Panc1 (cell line): Measurements from ENCODE around the gene CLTB. TPM values are rescaled to one million over a fixed set of nuclear protein-coding genes. Genes with fewer than 3 reads are reported as not detected.
A peak's percentile ranks its signal among the peaks of the same experiment; 100 is the strongest.

Experiments
- ATAC-seq: fragments of 200-7000 bp; cut with Tn5 transposase; 2 replicates; pipeline ENCODE4 v1.9.1; 2020; ENCODE audit warnings: mild to moderate bottlenecking, moderate library complexity
- BruUV-seq: library from RNA; stranded (reverse); fragments of 400-500 nt; replicated peaks from 2 replicates; lab custom pipeline; 2021; lab: Mats Ljungman, UMichigan
- CTCF ChIA-PET: fragments of 300-600 bp; sonication (Branson Sonifier 250); formaldehyde crosslinking; loops from one replicate; lab custom pipeline; 2022; ENCODE audit warnings: antibody characterized with exemption; lab: Charles Lee
- POLR2A ChIA-PET: fragments of 300-600 bp; sonication (Branson Sonifier 250); formaldehyde crosslinking; loops from one replicate; lab custom pipeline; 2022; ENCODE audit warnings: antibody characterized with exemption; lab: Charles Lee
- DNase-seq: peaks from one replicate; pipeline ENCODE4 v3.0.0-alpha.2; 2010; ENCODE audit warnings: low read depth, low spot score
- H3K27ac ChIP-seq: 2 replicates; pipeline ENCODE4 v1.5.1; 2011; ENCODE audit warnings: mild to moderate bottlenecking, low read length, inconsistent platforms
- H3K27me3 ChIP-seq: fragments of 200-500 bp; sonication (Bioruptor generic); 2 replicates; pipeline ENCODE4 v1.6.0; 2014; ENCODE audit warnings: low read length, inconsistent platforms; ENCODE audit not compliant: control insufficient read depth, insufficient read depth
- H3K36me3 ChIP-seq: fragments of 200-500 bp; sonication (Bioruptor generic); 2 replicates; pipeline ENCODE4 v1.5.1; 2014; ENCODE audit warnings: inconsistent platforms, mild to moderate bottlenecking, low read length, moderate library complexity; ENCODE audit not compliant: control insufficient read depth, insufficient read depth
- H3K4me1 ChIP-seq: 2 replicates; pipeline ENCODE4 v1.5.1; 2011; ENCODE audit warnings: inconsistent platforms, mild to moderate bottlenecking, low read length, moderate library complexity; ENCODE audit not compliant: control insufficient read depth, insufficient read depth
- H3K4me3 ChIP-seq, 2 experiments: 2 replicates each; pipeline ENCODE4 v1.5.1; 2011 to 2012; ENCODE audit warnings: low read depth in 2 of 2, low read length in 2 of 2, mild to moderate bottlenecking in 2 of 2, inconsistent platforms in 1 of 2, moderate library complexity in 1 of 2
- H3K9me3 ChIP-seq: fragments of 200-500 bp; sonication (Bioruptor generic); 2 replicates; pipeline ENCODE4 v1.5.1; 2014; ENCODE audit warnings: low read depth, mild to moderate bottlenecking, inconsistent platforms, low read length, moderate library complexity; ENCODE audit not compliant: control insufficient read depth, insufficient read depth
- POLR2AphosphoS5 ChIP-seq: IDR thresholded peaks from 2 replicates; pipeline ENCODE4 v1.6.1; 2012; ENCODE audit warnings: mild to moderate bottlenecking, low read depth, low read length, moderate library complexity
- REST ChIP-seq, 2 experiments: IDR thresholded peaks; 2 replicates each; pipeline ENCODE4 v1.6.1; 2011 to 2012; ENCODE audit warnings: low read depth in 2 of 2, control low read depth in 1 of 2, low read length in 1 of 2, mild to moderate bottlenecking in 1 of 2, moderate library complexity in 1 of 2; ENCODE audit not compliant: insufficient read depth in 1 of 2
- SIN3A ChIP-seq: IDR thresholded peaks from 2 replicates; pipeline ENCODE4 v1.6.1; 2012; ENCODE audit warnings: low read depth, mild to moderate bottlenecking, low read length, moderate library complexity, borderline replicate concordance; ENCODE audit not compliant: insufficient read depth
- TCF7L2 ChIP-seq: IDR thresholded peaks from 2 replicates; pipeline ENCODE4 v1.6.1; 2011; ENCODE audit warnings: mild to moderate bottlenecking, low read depth, low read length, inconsistent platforms
- in situ Hi-C: cut with HindIII; loops from 2 replicates; pipeline ENCODE4 v1.10.0; 2016; ENCODE audit warnings: low sequenced_read_pairs, low pct_unique_long_range_greater_than_20kb
- intact Hi-C: fragments of 100-400 bp; cut with micrococcal nuclease; formaldehyde crosslinking; loops from one replicate; pipeline ENCODE4 v1.10.0; 2022; ENCODE audit not compliant: unreplicated experiment
- total RNA-seq: library from RNA; stranded (reverse); gene quantifications from one replicate; pipeline ENCODE4 v1.2.1, GENCODE V29; 2021; ENCODE audit not compliant: unreplicated experiment
- TF ChIP-seq, protein P1 (sequence below): fragments of 450-650 bp; IDR thresholded peaks from 2 replicates; pipeline ENCODE4 v1.5.1; 2017; ENCODE audit warnings: mild to moderate bottlenecking

The CLTB gene
- total RNA-seq, 1 experiment from 2014 or later = 124 TPM

DNA sequence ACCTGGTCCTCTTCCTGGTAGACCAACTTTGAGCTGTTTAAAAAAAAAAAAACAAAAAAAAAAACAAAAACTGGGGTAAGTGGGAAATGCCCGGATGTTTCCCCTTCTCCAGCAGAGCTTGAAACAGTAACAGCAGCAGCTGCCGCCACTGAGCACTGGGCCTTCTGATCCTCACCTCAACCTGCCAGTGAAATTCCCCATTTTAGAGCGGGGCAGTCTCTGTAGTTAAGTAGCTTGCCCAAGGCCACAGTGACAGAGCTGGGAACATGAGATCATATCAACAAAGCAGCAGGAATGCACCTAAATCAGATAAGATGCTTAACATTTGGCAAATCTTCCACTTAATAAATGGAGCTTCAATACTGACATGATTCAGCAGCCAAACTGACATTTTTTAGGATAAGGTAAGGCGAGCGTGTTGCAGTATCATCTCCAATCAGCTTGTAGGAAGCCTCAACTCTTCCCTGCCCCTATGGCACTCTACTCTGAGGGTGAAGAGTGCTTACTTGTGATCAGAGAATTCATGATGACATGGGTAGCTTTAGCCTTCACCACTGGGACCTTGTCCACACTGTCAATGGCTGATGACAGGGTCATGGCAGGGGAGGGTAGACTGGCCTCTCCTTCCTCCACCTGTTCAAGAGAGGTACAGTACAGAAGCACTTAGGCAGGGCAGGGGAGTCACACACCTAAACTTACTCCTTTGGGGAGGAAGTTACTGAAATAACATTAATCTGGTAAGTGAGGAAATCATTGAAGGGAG is 64.0 kb downstream of the CLTB start:
- Histone ChIP-seq H3K27ac (no peak overlapping the region), H3K27me3 (no peaks in the 10 kb centered on the region), H3K4me1 (no peaks in the 10 kb centered on the region), H3K4me3 (no peak overlapping the region), H3K9me3 (no peaks in the 10 kb centered on the region), H3K36me3 (peaks cover 16% of the 10 kb centered on the region)
- POLR2A ChIA-PET = interaction anchor here (0.7 kb wide), 1 partner anchor 1229 kb away, joined by 3 read pairs; no protein-coding TSS in a partner anchor
- intact Hi-C loops (no loop called here), in situ Hi-C loops (no loop called here)
- DNase-seq = no peak
- CTCF ChIA-PET = interaction anchor here (0.6 to 0.8 kb wide), 3 partner anchors 22 to 294 kb away, joined by 4 to 8 read pairs (median 5); no protein-coding TSS in a partner anchor
- no TSS peak for BruUV-seq
- TF ChIP-seq TCF7L2 (no peak), POLR2AphosphoS5 (no peak), SIN3A (no peak), REST (IDR thresholded peaks at IDR 0.05; ENCODE audit: insufficient read depth in 1 of 2, low read depth in 2 of 2, low read length in 1 of 2) (no peak)
- TF ChIP-seq, protein P1, sequence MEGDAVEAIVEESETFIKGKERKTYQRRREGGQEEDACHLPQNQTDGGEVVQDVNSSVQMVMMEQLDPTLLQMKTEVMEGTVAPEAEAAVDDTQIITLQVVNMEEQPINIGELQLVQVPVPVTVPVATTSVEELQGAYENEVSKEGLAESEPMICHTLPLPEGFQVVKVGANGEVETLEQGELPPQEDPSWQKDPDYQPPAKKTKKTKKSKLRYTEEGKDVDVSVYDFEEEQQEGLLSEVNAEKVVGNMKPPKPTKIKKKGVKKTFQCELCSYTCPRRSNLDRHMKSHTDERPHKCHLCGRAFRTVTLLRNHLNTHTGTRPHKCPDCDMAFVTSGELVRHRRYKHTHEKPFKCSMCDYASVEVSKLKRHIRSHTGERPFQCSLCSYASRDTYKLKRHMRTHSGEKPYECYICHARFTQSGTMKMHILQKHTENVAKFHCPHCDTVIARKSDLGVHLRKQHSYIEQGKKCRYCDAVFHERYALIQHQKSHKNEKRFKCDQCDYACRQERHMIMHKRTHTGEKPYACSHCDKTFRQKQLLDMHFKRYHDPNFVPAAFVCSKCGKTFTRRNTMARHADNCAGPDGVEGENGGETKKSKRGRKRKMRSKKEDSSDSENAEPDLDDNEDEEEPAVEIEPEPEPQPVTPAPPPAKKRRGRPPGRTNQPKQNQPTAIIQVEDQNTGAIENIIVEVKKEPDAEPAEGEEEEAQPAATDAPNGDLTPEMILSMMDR = no peak
- 0 out of 2 replicates have a peak, but pooled peaks have one; percentile 44 for ATAC-seq

DNA sequence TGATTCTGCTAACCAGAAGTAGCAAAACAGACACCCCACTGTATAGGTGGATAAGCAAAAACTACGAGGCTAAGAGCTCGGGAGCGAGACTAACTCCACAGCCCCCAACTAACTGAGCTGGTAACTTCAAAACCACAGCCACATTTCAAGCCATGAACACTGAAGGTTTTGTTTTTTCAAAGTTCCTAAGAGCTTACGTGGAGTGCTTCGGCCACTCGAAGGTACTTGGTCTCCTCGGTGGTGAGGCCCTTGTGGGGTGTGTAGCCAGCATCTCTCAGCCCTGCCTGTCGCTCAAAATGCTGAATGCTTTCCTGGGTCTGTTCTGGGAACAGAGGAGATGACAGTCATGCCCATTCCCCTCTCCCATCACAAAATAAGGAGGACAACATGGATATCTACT is 65.9 kb downstream of the CLTB start:
- DNase-seq (no peak), ATAC-seq (no peak)
- Histone ChIP-seq H3K27ac (no peak overlapping the region), H3K4me1 (no peaks in the 10 kb centered on the region), H3K27me3 (no peaks in the 10 kb centered on the region), H3K36me3 (peaks cover 25% of the 10 kb centered on the region), H3K4me3 (no peak overlapping the region), H3K9me3 (no peaks in the 10 kb centered on the region)
- TF ChIP-seq SIN3A (no peak), POLR2AphosphoS5 (no peak), REST (IDR thresholded peaks at IDR 0.05; ENCODE audit: insufficient read depth in 1 of 2, low read depth in 2 of 2, low read length in 1 of 2) (no peak)
- CTCF ChIA-PET = no interaction called here
- intact Hi-C loops = no loop called here
- in situ Hi-C loops = no loop called here
- POLR2A ChIA-PET = no interaction called here
- no TSS peak for BruUV-seq
